Measurements from ENCODE around the gene CHID1. TPM values are rescaled to one million over a fixed set of nuclear protein-coding genes. Genes with fewer than 3 reads are reported as not detected.

The CHID1 gene
- total and polyA plus RNA-seq, 2 donors (not counting 1 experiment from before 2014, with no cell fraction given), result 31.0 to 68.1 TPM

DNA sequence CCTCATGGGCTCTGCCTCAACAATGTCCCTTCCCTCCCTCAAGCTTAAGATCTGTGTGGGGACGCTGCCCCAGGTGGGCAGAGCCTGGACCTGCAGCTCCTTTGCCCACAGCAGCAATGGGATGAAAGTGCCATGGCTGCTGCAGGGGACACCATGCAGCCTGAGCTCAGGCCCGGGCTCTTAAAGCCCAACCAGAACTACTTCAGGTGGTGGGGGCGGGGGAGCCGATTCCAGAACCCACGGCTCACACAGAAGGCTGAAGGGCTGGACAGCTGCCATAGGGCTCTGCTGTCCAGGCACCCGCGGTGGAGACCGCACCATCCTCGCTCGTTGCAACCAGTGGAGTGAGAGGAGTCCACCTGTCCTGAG is 12.5 kb downstream of the CHID1 start:
- no peak overlapping the region for H3K27ac ChIP-seq (ENCODE audit: low read length in 2 of 2)
- H3K79me2 ChIP-seq (ENCODE audit: control insufficient read depth, insufficient read depth, low read length), result peaks cover 2% of the 10 kb centered on the region
- H3K4me2 ChIP-seq (replicated peaks; ENCODE audit: low read depth, low read length, poor library complexity, severe bottlenecking), result no peak overlapping the region
- ATAC-seq (ENCODE audit: low read depth), result no peak
- CTCF ChIA-PET, result interaction anchor here (1.2 kb wide), 1 partner anchor 49 kb away, joined by 3 read pairs; no protein-coding TSS in a partner anchor
- Mint-ChIP-seq H3K4me3 (no peak overlapping the region), H3K27me3 (no peaks in the 10 kb centered on the region), H3K9me3 (ENCODE audit: insufficient read depth) (no peaks in the 10 kb centered on the region), H3K4me1 (no peaks in the 10 kb centered on the region), H3K27ac (no peak overlapping the region)
- H3K9me3 ChIP-seq (ENCODE audit: control extremely low read depth in 1 of 3, control insufficient read depth in 2 of 3, insufficient read depth in 1 of 3, low read length in 2 of 3), result no peaks in the 10 kb centered on the region
- no peak for DNase-seq
- intact Hi-C loops (cut with micrococcal nuclease), result no loop called here
- POLR2A ChIA-PET, result no interaction called here
- no peaks in the 10 kb centered on the region for H3K4me1 ChIP-seq (ENCODE audit: control insufficient read depth in 2 of 2, insufficient read depth in 2 of 2, low read length in 2 of 2)
- peaks cover 0 to 46% of the 10 kb centered on the region in 2 experiments for H3K36me3 ChIP-seq (replicated peaks in 1 of 2; ENCODE audit: control extremely low read depth in 1 of 2, control insufficient read depth in 1 of 2, extremely low read depth in 1 of 2, insufficient read depth in 2 of 2, low read length in 1 of 2)
- H2AFZ ChIP-seq (ENCODE audit: insufficient read depth, low read depth, low read length, poor library complexity, severe bottlenecking), result no peak overlapping the region
- WGBS (ENCODE audit: insufficient coverage), result 93% methylated on average over 5 of the region's 10 CpGs
- TF ChIP-seq EZH2 (IDR thresholded peaks at IDR 0.05; ENCODE audit: borderline replicate concordance, insufficient read depth, low read depth, low read length, poor library complexity, severe bottlenecking), result no peak
- TF ChIP-seq, protein P1, sequence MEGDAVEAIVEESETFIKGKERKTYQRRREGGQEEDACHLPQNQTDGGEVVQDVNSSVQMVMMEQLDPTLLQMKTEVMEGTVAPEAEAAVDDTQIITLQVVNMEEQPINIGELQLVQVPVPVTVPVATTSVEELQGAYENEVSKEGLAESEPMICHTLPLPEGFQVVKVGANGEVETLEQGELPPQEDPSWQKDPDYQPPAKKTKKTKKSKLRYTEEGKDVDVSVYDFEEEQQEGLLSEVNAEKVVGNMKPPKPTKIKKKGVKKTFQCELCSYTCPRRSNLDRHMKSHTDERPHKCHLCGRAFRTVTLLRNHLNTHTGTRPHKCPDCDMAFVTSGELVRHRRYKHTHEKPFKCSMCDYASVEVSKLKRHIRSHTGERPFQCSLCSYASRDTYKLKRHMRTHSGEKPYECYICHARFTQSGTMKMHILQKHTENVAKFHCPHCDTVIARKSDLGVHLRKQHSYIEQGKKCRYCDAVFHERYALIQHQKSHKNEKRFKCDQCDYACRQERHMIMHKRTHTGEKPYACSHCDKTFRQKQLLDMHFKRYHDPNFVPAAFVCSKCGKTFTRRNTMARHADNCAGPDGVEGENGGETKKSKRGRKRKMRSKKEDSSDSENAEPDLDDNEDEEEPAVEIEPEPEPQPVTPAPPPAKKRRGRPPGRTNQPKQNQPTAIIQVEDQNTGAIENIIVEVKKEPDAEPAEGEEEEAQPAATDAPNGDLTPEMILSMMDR (IDR thresholded peaks at IDR 0.05), result no peak
- H3K4me3 ChIP-seq (ENCODE audit: control extremely low read depth in 1 of 5, extremely low read depth in 1 of 5, insufficient read depth in 1 of 5, low read depth in 2 of 5, low read length in 4 of 5), result no peak overlapping the region
- H3K9ac ChIP-seq (ENCODE audit: low read length), result no peak overlapping the region
- H4K20me1 ChIP-seq (ENCODE audit: control insufficient read depth, insufficient read depth, low read length, poor library complexity, severe bottlenecking), result no peaks in the 10 kb centered on the region
- no peaks in the 10 kb centered on the region for H3K27me3 ChIP-seq (replicated peaks in 1 of 4; ENCODE audit: control extremely low read depth in 1 of 4, control insufficient read depth in 3 of 4, insufficient read depth in 4 of 4, low read length in 3 of 4)

DNA sequence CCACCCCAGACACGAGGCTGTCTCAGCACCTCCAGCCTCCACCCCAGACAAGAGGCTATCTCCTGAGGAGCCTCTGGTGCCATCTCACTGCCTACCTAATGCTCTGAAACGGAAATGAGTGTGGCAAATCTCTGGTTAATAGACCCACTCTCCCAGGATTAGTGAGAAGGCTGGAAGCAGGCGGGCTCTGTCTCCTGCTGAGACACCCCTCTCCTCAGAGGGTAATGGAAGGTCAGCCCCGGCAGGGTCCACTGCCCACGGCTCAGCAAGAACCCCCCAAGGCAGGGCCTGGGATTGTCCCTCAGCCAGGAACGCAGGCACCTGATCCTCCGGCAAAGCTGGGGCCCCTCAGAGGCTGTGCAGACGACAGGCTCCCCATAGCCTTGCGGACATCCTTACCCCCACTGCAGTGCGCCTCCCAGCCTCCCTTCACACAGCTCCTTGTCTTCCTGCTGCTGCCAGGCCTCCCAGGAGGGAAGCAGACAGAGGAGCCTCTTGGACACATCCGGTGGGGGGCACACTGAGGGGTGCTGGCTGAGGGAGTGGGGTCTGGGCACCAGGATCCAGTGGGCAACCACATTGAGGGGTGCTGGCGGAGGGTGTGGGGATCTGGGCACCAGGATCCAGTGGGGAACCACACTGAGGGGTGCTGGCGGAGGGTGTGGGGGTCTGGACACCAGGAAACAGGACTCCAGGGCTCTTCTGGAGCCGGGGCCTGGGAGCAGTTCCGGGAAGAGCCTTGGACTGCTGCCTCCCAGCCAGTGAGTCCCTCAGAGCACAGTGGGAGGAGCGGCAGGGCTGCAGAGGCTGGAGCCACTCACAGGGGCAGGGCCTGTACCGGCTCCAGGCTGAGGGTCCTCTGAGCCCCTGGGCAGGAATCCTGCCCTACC is 13.1 kb downstream of the CHID1 start:
- H3K9me3 Mint-ChIP-seq (ENCODE audit: insufficient read depth), result no peaks in the 10 kb centered on the region
- Histone ChIP-seq H3K9me3 (ENCODE audit: control extremely low read depth in 1 of 3, control insufficient read depth in 2 of 3, insufficient read depth in 1 of 3, low read length in 2 of 3) (no peaks in the 10 kb centered on the region), H3K79me2 (ENCODE audit: control insufficient read depth, insufficient read depth, low read length) (peaks cover 2% of the 10 kb centered on the region), H2AFZ (ENCODE audit: insufficient read depth, low read depth, low read length, poor library complexity, severe bottlenecking) (no peak overlapping the region), H3K4me1 (ENCODE audit: control insufficient read depth in 2 of 2, insufficient read depth in 2 of 2, low read length in 2 of 2) (no peaks in the 10 kb centered on the region), H3K9ac (ENCODE audit: low read length) (no peak overlapping the region), H3K27me3 (replicated peaks in 1 of 4; ENCODE audit: control extremely low read depth in 1 of 4, control insufficient read depth in 3 of 4, insufficient read depth in 4 of 4, low read length in 3 of 4) (no peaks in the 10 kb centered on the region), H3K4me3 (ENCODE audit: control extremely low read depth in 1 of 5, extremely low read depth in 1 of 5, insufficient read depth in 1 of 5, low read depth in 2 of 5, low read length in 4 of 5) (no peak overlapping the region), H3K4me2 (replicated peaks; ENCODE audit: low read depth, low read length, poor library complexity, severe bottlenecking) (no peak overlapping the region), H3K27ac (ENCODE audit: low read length in 2 of 2) (no peak overlapping the region), H4K20me1 (ENCODE audit: control insufficient read depth, insufficient read depth, low read length, poor library complexity, severe bottlenecking) (no peaks in the 10 kb centered on the region), H3K36me3 (replicated peaks in 1 of 2; ENCODE audit: control extremely low read depth in 1 of 2, control insufficient read depth in 1 of 2, extremely low read depth in 1 of 2, insufficient read depth in 2 of 2, low read length in 1 of 2) (peaks cover 0 to 40% of the 10 kb centered on the region in 2 experiments)
- no peak overlapping the region for H3K27ac Mint-ChIP-seq
- no peaks in the 10 kb centered on the region for H3K4me1 Mint-ChIP-seq
- no peak overlapping the region for H3K4me3 Mint-ChIP-seq
- ChIA-PET CTCF (no interaction called here), POLR2A (no interaction called here)
- H3K27me3 Mint-ChIP-seq, result no peaks in the 10 kb centered on the region
- ATAC-seq (ENCODE audit: low read depth), result no peak
- WGBS (ENCODE audit: insufficient coverage), result over 99% methylated on average over 14 of the region's 17 CpGs
- intact Hi-C loops (cut with micrococcal nuclease), result no loop called here
- TF ChIP-seq, protein P1 (IDR thresholded peaks at IDR 0.05), result no peak
- TF ChIP-seq EZH2 (IDR thresholded peaks at IDR 0.05; ENCODE audit: borderline replicate concordance, insufficient read depth, low read depth, low read length, poor library complexity, severe bottlenecking), result no peak
- no peak for DNase-seq
